ENCODE results near the gene RAB11B. TPM values are rescaled to one million over a fixed set of nuclear protein-coding genes. Genes with fewer than 3 reads are reported as not detected.

Gene RAB11B
- total RNA-seq, 1 donor from 2014 or later, result 130 TPM

DNA sequence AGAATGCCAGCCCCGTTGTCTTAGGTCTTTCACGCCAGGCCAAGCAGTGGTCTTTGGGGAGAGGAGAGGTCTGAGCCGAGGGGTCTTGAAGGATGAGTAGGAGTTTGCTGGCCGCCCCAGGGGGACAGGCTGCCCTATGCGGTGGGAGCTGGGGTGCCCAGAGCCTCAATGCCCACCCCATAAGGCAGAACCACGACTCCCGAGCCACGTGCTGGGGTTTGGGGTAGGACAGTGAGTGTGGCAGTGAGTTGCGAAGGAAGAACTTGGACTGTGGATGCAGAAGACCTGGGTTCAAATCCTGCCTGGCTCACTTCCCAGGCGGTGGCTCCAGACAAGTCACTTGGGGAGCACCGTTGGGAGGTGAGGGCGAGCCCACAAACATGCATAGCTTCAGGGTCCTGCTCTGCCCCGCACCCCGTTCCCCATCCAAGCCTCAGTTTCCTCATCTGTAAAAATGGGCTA is 5.5 kb downstream of the RAB11B start:
- Mint-ChIP-seq H3K4me3 (ENCODE audit: unreplicated experiment) (no peak overlapping the region), H3K27ac (ENCODE audit: unreplicated experiment) (peak overlapping the region; percentile 92)

DNA sequence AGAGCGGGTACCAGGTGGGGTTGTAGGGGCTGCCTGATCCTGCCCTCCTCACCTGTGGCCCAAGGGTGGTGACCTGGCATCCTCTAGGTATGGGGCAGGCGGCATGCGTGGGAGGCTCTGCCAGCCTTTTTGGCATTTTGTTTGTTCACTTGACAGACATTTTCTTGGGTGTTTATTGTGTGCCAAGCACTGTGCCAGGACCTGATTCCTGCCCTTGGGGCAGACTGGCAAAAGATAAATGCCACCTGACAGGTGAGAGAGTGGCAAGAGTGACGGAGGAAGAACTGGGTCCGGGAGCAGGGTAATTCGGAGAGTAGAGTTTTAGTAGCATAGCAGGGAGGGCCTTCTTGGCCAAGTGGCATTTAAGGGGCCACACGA is 6.0 kb downstream of the RAB11B start:
- peak overlapping the region; percentile 92 for H3K27ac Mint-ChIP-seq (ENCODE audit: unreplicated experiment)
- H3K4me1 Mint-ChIP-seq (ENCODE audit: unreplicated experiment), result peaks cover 53% of the 10 kb centered on the region
- H3K27me3 Mint-ChIP-seq (ENCODE audit: unreplicated experiment), result peaks cover 20% of the 10 kb centered on the region
- DNase-seq (ENCODE audit: low spot score), result no peak
- H3K36me3 Mint-ChIP-seq (ENCODE audit: low read depth, unreplicated experiment), result peaks cover 20% of the 10 kb centered on the region
- no peaks in the 10 kb centered on the region for H3K9me3 Mint-ChIP-seq (ENCODE audit: unreplicated experiment)
- TF ChIP-seq, protein P1, sequence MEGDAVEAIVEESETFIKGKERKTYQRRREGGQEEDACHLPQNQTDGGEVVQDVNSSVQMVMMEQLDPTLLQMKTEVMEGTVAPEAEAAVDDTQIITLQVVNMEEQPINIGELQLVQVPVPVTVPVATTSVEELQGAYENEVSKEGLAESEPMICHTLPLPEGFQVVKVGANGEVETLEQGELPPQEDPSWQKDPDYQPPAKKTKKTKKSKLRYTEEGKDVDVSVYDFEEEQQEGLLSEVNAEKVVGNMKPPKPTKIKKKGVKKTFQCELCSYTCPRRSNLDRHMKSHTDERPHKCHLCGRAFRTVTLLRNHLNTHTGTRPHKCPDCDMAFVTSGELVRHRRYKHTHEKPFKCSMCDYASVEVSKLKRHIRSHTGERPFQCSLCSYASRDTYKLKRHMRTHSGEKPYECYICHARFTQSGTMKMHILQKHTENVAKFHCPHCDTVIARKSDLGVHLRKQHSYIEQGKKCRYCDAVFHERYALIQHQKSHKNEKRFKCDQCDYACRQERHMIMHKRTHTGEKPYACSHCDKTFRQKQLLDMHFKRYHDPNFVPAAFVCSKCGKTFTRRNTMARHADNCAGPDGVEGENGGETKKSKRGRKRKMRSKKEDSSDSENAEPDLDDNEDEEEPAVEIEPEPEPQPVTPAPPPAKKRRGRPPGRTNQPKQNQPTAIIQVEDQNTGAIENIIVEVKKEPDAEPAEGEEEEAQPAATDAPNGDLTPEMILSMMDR (IDR thresholded peaks at IDR 0.05; ENCODE audit: unreplicated experiment), result no peak
- no peak overlapping the region for H3K4me3 Mint-ChIP-seq (ENCODE audit: unreplicated experiment)

More for the DNA sequence above, 5.5 kb downstream of the RAB11B start:
- DNase-seq (ENCODE audit: low spot score), result no peak
- peaks cover 20% of the 10 kb centered on the region for H3K36me3 Mint-ChIP-seq (ENCODE audit: low read depth, unreplicated experiment)
- peaks cover 20% of the 10 kb centered on the region for H3K27me3 Mint-ChIP-seq (ENCODE audit: unreplicated experiment)
- H3K4me1 Mint-ChIP-seq (ENCODE audit: unreplicated experiment), result peaks cover 53% of the 10 kb centered on the region
- no peaks in the 10 kb centered on the region for H3K9me3 Mint-ChIP-seq (ENCODE audit: unreplicated experiment)
- TF ChIP-seq, protein P1 (IDR thresholded peaks at IDR 0.05; ENCODE audit: unreplicated experiment), result no peak

DNA sequence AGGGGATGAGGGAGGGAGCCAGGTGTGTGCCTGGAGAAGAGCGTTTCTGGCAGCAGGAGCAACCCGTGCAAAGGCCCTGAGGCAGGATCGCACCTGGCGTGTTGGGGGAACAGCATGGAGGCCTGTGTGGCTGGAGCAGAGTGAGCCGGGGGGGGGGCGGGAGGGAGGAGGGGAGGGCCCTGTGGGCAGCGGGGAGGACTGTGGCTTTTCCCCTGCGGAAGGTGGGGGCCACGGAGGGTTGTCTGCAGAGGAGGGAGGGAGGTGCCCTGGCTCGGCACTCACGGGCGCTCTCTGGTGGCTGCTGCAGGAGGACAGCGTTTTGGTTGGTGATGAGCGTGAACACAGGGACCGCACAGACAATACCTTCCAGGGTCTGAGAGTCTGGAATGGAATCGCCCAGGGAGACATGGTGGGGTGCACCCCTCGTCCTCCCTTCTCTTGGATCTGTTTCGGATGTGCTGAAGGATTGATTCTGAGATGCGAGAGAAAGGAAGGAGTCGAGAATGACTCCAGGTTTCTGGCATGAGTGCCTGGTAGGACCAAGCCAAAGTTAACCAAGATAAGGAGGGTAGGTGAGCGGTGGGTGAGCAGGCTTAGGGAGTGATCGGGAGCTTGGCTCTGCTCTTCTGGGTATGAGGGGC is 6.5 kb downstream of the RAB11B start:
- Mint-ChIP-seq H3K27me3 (ENCODE audit: unreplicated experiment) (peaks cover 22% of the 10 kb centered on the region), H3K9me3 (ENCODE audit: unreplicated experiment) (no peaks in the 10 kb centered on the region), H3K4me1 (ENCODE audit: unreplicated experiment) (peaks cover 52% of the 10 kb centered on the region), H3K4me3 (ENCODE audit: unreplicated experiment) (peak overlapping the region; percentile 70), H3K27ac (ENCODE audit: unreplicated experiment) (peak overlapping the region; percentile 92), H3K36me3 (ENCODE audit: low read depth, unreplicated experiment) (peaks cover 20% of the 10 kb centered on the region)
- TF ChIP-seq, protein P1 (IDR thresholded peaks at IDR 0.05; ENCODE audit: unreplicated experiment), result peak; percentile 34
- DNase-seq (ENCODE audit: low spot score), result peak; percentile 78

DNA sequence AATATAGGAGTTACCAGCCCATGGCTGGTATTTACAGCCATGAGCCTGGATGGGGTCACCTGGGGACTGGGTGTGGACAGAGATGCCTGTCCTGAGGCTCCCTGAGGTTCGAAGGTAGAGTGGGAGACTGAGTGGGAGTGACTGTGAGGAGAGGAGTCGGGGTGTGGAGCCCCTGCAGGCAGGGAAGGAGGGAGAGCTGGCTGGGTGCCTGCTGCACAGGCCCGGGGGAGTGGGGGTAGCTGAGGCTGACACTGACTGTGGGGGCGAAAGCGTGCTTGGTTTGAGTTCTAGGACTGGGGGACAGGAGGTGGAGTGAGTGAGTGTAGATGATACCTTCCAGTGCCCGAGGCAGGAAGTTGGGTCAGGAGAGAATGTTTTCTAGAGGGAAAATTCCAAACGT is 7.1 kb downstream of the RAB11B start:
- peaks cover 22% of the 10 kb centered on the region for H3K27me3 Mint-ChIP-seq (ENCODE audit: unreplicated experiment)
- H3K4me3 Mint-ChIP-seq (ENCODE audit: unreplicated experiment), result no peak overlapping the region
- TF ChIP-seq, protein P1 (IDR thresholded peaks at IDR 0.05; ENCODE audit: unreplicated experiment), result no peak
- DNase-seq (ENCODE audit: low spot score), result no peak
- peaks cover 20% of the 10 kb centered on the region for H3K36me3 Mint-ChIP-seq (ENCODE audit: low read depth, unreplicated experiment)
- peaks cover 47% of the 10 kb centered on the region for H3K4me1 Mint-ChIP-seq (ENCODE audit: unreplicated experiment)
- H3K27ac Mint-ChIP-seq (ENCODE audit: unreplicated experiment), result peak overlapping the region; percentile 92
- no peaks in the 10 kb centered on the region for H3K9me3 Mint-ChIP-seq (ENCODE audit: unreplicated experiment)

DNA sequence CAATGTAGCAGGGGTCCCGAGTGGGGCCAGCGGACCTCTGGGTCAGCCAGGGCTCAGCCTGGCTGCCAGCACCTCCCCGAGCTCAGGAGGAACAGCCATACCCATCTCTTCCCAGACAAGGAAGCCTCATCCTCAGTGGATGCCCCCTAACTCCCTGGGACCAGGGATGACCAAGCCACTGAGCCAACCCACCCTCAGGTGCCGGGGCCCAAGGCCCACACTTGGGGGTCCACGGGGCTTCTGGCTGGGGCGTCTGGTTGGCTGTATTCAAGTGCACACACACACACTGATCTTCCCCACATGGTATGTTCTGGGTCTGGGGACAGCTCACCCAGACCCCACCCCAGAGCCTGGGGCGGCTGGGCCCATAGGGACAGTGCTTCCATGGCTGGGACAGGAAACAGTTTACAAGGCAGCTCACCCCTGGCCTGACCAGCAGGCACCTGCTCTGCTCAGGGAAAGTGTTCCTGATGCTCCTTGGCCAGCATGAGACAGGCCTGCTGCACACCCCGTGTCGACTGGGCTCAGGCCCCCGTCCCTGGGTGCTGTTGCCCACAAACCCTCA is 7.7 kb downstream of the RAB11B start:
- Mint-ChIP-seq H3K27me3 (ENCODE audit: unreplicated experiment) (peaks cover 22% of the 10 kb centered on the region), H3K4me3 (ENCODE audit: unreplicated experiment) (no peak overlapping the region), H3K27ac (ENCODE audit: unreplicated experiment) (no peak overlapping the region), H3K9me3 (ENCODE audit: unreplicated experiment) (no peaks in the 10 kb centered on the region), H3K4me1 (ENCODE audit: unreplicated experiment) (peaks cover 44% of the 10 kb centered on the region), H3K36me3 (ENCODE audit: low read depth, unreplicated experiment) (peaks cover 25% of the 10 kb centered on the region)
- DNase-seq (ENCODE audit: low spot score), result no peak
- TF ChIP-seq, protein P1 (IDR thresholded peaks at IDR 0.05; ENCODE audit: unreplicated experiment), result no peak

All from endothelial cell (in vitro differentiated cells).